Measurements from ENCODE around the gene NFKBIB. TPM values are rescaled to one million over a fixed set of nuclear protein-coding genes. Genes with fewer than 3 reads are reported as not detected.
"Not testable (repeated sequence)": the region's sequence is repeated elsewhere in the genome, so short reads cannot be mapped to it uniquely, and the experiment has no call there.

Gene NFKBIB
- total RNA-seq, 2 experiments from 2014 or later, result 49.6 to 53.4 TPM

DNA sequence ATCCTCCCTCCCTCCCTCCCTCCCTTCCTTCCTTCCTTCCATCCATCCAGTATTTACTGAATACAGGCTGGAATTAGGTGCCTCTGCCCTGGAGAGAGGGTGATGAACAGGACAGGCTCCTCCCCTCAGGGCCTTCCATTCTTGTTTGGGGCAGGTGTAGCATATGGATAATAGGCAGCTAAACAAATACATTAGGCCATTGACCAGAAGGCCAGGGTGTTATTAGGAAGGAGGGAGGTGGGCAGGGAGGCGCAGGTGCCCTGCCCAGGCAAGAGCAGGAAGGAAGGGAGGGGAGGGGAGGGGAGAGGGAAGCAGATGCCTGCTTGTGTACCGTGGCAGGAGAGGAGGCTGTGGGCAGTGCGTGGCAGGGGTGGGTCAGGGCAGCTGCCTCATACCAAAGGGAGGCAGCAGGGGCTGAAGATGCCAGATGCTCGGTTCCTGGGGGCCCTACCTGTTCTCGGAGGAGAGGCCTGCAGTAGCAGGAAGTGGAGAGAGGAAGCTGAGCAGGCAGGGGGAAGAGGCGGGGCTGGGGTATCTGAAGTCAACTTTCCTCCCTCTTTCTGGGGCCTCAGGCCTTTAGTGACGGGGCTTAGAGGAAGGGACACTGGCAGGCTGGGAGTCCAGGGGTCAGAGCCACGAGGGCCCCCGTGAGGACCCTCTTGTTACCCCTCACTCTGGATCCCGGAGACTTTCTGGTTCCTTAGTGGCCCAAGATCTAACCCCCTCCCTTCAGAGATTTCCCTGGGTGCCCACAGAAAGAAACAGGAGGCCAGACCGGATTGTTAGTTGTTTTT, 21.8 kb upstream of the NFKBIB start, which contains the start of gene RINL:
TSS of gene RINL (minus strand) at position 495 of the 794 bp plus-strand sequence. CDS start 1,533 bp downstream, outside the sequence.
- Mint-ChIP-seq H3K4me1 (ENCODE audit: low read depth) (peaks cover 33% of the 10 kb centered on the region), H3K4me3 (peak within 1 kb of the TSS; percentile 98), H3K9me3 (no peaks in the 10 kb centered on the region), H3K27me3 (no peaks in the 10 kb centered on the region), H3K36me3 (peaks cover 11% of the 10 kb centered on the region), H3K27ac (peak within 1 kb of the TSS; percentile 99)
- ChIA-PET CTCF (interaction anchor here (0.7 to 4.9 kb wide), 8 partner anchors 8 to 108 kb away, joined by 3 to 51 read pairs (median 5); partner anchors contain the start of genes MRPS12 and SARS2), POLR2A (interaction anchor here (1.2 to 2.1 kb wide), 6 partner anchors 9 to 46 kb away, joined by 4 to 10 read pairs (median 5); partner anchors contain the start of genes ECH1, NFKBIB and SIRT2)
- peak; percentile 84 for DNase-seq
- intact Hi-C loops (cut with micrococcal nuclease), result no loop called here

DNA sequence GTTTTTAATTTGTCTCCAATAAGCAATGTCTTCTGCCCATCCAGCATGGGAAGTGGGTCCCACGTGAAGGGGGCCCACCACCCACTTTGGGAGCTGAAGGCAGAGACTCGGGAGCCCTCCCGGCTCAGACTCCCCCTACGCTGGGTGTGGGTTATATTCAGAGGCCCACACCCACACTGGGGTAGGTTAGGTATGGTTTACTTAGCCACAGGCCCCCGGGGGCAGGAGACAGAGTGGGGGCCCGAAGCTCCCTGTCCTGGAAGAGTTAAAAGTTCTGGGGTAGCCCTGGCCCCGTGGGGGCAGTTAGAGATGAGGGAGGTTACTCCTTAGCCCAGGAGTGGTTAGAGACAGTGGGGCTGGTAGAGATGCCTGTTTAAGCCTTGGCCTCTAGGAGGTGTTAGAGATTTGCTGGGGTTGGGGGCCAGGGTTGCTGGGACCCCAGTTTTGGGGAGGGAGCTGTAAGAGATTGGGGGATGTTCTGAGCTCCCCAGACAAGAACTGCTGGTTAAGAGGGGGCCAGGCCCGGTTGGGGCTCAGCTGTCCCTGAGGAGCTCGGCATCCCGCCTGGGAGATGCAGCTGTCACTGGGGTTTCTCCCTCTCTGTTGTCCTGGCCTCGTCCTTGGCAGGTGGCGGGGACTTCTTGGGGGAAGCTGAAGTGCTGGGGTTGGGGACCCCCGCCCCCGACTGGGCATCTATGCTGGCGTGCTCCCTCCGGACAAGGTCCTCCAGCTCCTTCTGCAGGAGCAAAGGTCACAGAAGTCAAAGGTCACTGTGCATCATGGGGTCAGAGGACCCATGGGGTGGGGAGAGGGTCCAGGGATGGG, 21.0 kb upstream of the NFKBIB start:
- peaks cover 30% of the 10 kb centered on the region for H3K4me1 Mint-ChIP-seq (ENCODE audit: low read depth)
- intact Hi-C loops (cut with micrococcal nuclease), result no loop called here
- ChIA-PET POLR2A (interaction anchor here (1.1 to 2.1 kb wide), 8 partner anchors 10 to 47 kb away, joined by 3 to 10 read pairs (median 5); partner anchors contain the start of genes ECH1, NFKBIB and SIRT2), CTCF (interaction anchor here (0.7 to 4.9 kb wide), 9 partner anchors 8 to 244 kb away, joined by 3 to 51 read pairs (median 5); partner anchors contain the start of genes MRPS12 and SARS2)
- H3K4me3 Mint-ChIP-seq, result peak overlapping the region; percentile 98
- peaks cover 14% of the 10 kb centered on the region for H3K36me3 Mint-ChIP-seq
- DNase-seq, result no peak
- H3K27me3 Mint-ChIP-seq, result no peaks in the 10 kb centered on the region
- peak overlapping the region; percentile 99 for H3K27ac Mint-ChIP-seq
- no peaks in the 10 kb centered on the region for H3K9me3 Mint-ChIP-seq

DNA sequence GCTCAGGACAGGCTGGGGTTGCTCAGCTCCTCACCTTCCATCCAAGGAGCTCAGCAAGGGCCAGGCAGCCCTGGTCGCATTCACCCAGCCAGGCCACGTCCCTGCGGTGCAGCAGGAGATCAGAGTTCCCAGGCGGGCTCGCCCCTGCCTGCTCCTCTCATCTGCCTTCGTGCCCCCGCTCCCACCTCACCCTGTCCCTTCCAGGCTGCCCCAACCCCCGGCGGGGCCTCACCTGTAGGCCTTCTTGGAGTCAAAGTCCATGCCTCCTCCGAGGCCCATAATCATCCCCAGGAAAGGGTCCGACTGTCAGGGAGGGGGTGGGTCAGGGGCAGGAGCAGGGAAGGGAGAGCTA, 20.4 kb upstream of the NFKBIB start:
- ChIA-PET CTCF (interaction anchor here (0.7 to 4.9 kb wide), 6 partner anchors 9 to 245 kb away, joined by 4 to 51 read pairs (median 5); partner anchors contain the start of genes MRPS12 and SARS2), POLR2A (interaction anchor here (0.6 to 2.1 kb wide), 6 partner anchors 10 to 47 kb away, joined by 3 to 6 read pairs (median 4); partner anchors contain the start of genes ECH1, NFKBIB and SIRT2)
- DNase-seq, result no peak
- H3K36me3 Mint-ChIP-seq, result peaks cover 14% of the 10 kb centered on the region
- peak overlapping the region; percentile 99 for H3K27ac Mint-ChIP-seq
- no peak overlapping the region for H3K4me3 Mint-ChIP-seq
- H3K9me3 Mint-ChIP-seq, result no peaks in the 10 kb centered on the region
- peaks cover 30% of the 10 kb centered on the region for H3K4me1 Mint-ChIP-seq (ENCODE audit: low read depth)
- intact Hi-C loops (cut with micrococcal nuclease), result no loop called here
- H3K27me3 Mint-ChIP-seq, result no peaks in the 10 kb centered on the region

DNA sequence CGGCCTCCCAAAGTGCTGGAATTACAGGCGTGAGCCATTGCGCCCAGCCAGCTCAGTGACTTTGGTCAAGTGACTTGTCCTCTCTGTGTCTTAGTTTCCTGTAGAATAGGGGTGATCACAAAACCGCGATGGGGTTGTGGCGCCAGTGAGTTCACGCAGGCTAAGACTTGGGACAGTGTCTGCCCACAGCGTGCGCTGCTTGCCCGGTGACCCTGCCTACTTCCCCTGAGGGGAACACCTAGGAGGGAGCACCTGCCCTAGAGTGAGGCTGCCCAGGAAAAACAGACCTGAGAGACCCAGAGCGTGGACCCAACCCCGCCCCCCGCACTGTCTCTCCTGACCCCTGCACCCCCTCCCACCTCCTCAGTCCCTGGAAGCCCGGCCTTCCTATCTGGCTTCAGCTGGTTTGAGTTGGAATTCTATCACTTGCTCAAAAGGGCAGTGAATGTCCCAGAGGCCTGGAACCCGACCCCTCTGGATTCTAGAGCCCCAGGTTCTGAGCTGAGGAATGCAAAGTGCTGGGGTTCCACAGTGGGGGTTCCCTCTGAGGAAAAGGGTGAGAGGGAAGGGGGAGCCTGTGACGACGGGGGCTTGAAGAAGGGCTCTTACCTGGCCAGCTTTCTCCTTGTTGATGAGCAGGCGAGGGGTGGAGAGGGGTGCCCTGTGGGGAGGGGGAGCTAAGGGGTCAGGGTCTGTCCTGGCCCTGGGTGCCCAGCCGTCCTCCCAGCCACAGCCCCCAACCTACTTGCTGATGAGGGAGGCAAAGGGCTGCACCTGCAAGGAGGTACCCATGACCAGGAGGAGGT, 19.5 kb upstream of the NFKBIB start:
- ChIA-PET CTCF (interaction anchor here (4.9 kb wide), 1 partner anchor 8 kb away, joined by 51 read pairs; no protein-coding TSS in a partner anchor), POLR2A (interaction anchor here (0.6 kb wide), 1 partner anchor 21 kb away, joined by 3 read pairs; no protein-coding TSS in a partner anchor)
- DNase-seq, result no peak
- Mint-ChIP-seq H3K27ac (peak overlapping the region; percentile 70), H3K36me3 (peaks cover 14% of the 10 kb centered on the region), H3K4me1 (ENCODE audit: low read depth) (peaks cover 30% of the 10 kb centered on the region), H3K27me3 (no peaks in the 10 kb centered on the region), H3K9me3 (no peaks in the 10 kb centered on the region), H3K4me3 (no peak overlapping the region)
- intact Hi-C loops (cut with micrococcal nuclease), result no loop called here

DNA sequence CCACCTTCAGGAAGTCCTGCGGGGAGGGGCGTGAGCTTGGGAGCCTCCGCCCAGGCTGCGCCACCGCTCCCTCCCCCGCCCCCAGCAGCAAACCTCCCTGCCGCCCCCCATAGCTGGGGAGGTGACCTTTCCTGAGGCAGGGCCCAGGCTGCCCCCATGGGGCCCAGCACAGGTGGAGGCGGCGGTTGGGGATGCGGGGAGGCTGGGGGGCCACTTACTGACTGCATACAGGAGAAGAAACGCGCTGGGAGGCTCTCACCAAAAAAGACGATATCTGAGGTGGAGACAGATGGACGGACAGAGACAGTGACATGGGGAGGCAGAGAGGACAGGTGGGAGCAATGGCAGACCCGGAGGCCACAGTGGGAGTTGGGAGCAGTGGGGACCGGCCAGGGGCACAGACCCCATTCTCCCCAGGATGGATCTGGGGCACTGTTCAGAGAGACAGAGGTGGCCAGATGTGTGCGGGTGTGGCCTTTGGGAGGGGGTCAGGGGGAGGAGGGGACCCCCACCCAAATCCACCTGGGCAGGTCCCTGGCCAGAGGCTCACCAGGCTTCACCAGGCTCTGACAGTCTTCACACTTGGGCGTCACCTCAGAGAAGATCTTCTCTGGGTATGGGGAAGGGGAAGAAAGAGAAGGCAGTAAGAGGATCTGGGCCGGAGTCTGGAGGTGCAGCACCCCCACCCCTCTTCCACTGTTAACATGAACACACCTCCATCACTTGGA, 18.7 kb upstream of the NFKBIB start:
- Mint-ChIP-seq H3K4me3 (no peak overlapping the region), H3K9me3 (no peaks in the 10 kb centered on the region), H3K36me3 (peaks cover 13% of the 10 kb centered on the region), H3K27ac (no peak overlapping the region), H3K4me1 (ENCODE audit: low read depth) (peaks cover 29% of the 10 kb centered on the region), H3K27me3 (no peaks in the 10 kb centered on the region)
- CTCF ChIA-PET, result interaction anchor here (1.4 kb wide), 1 partner anchor 12 kb away, joined by 3 read pairs; no protein-coding TSS in a partner anchor
- POLR2A ChIA-PET, result no interaction called here
- intact Hi-C loops (cut with micrococcal nuclease), result no loop called here
- no peak for DNase-seq

DNA sequence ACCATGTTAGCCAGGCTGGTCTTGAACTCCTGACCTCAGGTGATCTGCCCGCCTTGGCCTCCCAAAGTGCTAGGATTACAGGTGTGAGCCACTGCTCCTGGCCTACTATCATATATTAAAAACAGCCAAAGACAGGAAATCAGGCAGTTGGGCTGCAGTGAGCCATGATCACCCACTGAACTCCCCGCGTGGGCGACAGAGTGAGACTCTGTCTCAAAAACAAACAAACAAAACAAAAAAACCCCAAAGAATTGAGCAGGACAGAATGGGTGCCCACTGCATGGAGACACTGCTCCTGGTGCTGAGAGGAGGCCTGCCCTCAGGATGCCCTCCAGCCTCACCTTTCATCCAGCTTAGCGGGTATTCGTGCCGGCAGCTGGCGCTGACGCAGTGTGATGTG, 16.5 kb upstream of the NFKBIB start:
- no peaks in the 10 kb centered on the region for H3K9me3 Mint-ChIP-seq
- CTCF ChIA-PET, result no interaction called here
- no peak for DNase-seq
- H3K27me3 Mint-ChIP-seq, result no peaks in the 10 kb centered on the region
- POLR2A ChIA-PET, result no interaction called here
- no peak overlapping the region for H3K4me3 Mint-ChIP-seq
- no peak overlapping the region for H3K27ac Mint-ChIP-seq
- intact Hi-C loops (cut with micrococcal nuclease), result no loop called here
- peaks cover 17% of the 10 kb centered on the region for H3K4me1 Mint-ChIP-seq (ENCODE audit: low read depth)
- peaks cover 7% of the 10 kb centered on the region for H3K36me3 Mint-ChIP-seq

DNA sequence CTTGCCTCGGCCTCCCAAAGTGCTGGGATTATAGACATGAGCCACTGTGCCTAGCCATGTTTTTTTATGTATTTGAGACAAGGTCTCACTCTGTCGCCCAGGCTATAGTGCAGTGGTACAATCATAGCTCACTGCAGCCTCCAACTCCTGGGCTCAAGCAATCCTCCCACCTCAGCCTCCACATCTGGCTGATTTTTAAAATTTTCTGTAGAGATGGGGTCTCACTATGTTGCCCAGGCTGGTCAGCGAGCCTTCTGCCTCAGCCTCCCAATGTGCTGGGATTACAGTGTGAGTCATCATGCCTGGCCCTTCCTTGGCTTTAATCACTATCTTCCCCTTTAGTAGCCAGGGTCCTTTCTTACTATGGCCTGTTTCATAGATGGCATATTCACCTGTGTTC, 15.1 kb upstream of the NFKBIB start:
- H3K4me3 Mint-ChIP-seq, result not testable (repeated sequence)

DNA sequence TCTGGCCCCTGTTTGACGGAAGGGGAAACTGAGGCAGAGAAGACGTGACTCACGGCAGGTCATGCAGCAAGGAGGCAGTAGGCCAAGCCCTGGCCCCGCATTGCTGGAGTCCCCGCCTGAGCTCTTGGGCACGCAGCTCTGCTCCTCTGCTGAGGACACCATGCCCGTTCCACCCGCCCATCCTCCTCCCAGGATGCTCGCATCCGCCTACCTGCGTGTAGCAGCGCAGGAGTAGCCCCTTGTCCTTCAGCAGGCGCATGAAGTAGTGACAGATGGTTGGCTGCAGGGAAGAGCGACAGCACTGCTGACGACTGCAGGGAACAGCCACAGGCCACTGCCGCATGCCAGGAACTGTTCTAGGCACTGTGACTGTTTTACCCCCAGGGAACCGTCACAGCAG, 10.9 kb upstream of the NFKBIB start:
- Mint-ChIP-seq H3K27ac (no peak overlapping the region), H3K4me1 (ENCODE audit: low read depth) (peaks cover 3% of the 10 kb centered on the region), H3K27me3 (no peaks in the 10 kb centered on the region), H3K9me3 (no peaks in the 10 kb centered on the region), H3K36me3 (no peaks in the 10 kb centered on the region), H3K4me3 (no peak overlapping the region)
- intact Hi-C loops (cut with micrococcal nuclease), result no loop called here
- DNase-seq, result no peak
- POLR2A ChIA-PET, result no interaction called here
- CTCF ChIA-PET, result interaction anchor here (2.0 to 3.7 kb wide), 3 partner anchors 9 to 19 kb away, joined by 12 to 51 read pairs (median 19); partner anchors contain the start of gene RINL

More for the DNA sequence above, 15.1 kb upstream of the NFKBIB start:
- CTCF ChIA-PET; intact Hi-C loops (cut with micrococcal nuclease); POLR2A ChIA-PET; H3K9me3 Mint-ChIP-seq; H3K27ac Mint-ChIP-seq; H3K27me3 Mint-ChIP-seq; H3K4me1 Mint-ChIP-seq (ENCODE audit: low read depth); H3K36me3 Mint-ChIP-seq; DNase-seq: not testable (repeated sequence)

DNA sequence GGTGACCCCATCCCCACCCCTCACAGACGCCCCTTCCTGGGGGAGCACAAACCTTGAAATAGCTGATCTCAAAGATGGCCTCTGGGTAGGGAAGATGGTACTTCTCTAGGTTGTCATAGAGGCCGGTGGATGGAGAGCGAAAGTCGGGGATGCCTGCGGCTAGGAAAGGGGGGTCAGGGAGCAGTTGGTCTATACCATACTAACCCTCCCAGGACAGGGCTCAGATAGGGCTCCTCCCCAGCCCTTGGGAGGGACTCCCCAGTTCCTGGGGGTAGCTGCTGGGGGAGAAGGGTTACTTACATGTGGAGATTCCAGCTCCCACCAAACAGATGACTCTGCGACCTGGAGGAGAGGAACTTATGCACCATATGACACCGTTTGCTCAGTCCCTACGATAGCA, 10.0 kb upstream of the NFKBIB start:
- Mint-ChIP-seq H3K9me3 (no peaks in the 10 kb centered on the region), H3K27me3 (no peaks in the 10 kb centered on the region), H3K4me3 (no peak overlapping the region), H3K27ac (no peak overlapping the region), H3K4me1 (ENCODE audit: low read depth) (peaks cover 3% of the 10 kb centered on the region), H3K36me3 (no peaks in the 10 kb centered on the region)
- DNase-seq, result no peak
- ChIA-PET CTCF (interaction anchor here (3.7 kb wide), 1 partner anchor 12 kb away, joined by 51 read pairs; the partner anchor contains the start of gene RINL), POLR2A (no interaction called here)
- intact Hi-C loops (cut with micrococcal nuclease), result no loop called here

DNA sequence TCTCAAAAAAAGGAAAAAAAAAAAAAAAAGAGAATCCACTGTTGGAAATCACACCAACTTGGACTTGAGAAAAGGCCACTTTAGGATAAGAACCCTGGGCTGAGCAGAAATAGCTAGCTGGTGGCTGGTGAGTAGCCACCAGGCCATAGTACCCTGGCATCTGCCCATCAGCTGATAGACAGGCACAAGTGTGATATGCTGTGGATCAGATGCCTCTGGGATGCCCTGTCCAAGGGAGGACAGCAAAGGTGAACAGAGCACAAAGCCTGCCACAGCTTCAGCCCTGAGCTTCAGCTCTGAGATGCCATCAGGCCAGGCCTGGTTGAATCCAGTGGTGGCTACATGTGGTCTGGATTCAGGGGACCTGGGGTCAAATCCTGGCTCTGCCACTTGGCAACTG, 9.1 kb upstream of the NFKBIB start:
- Mint-ChIP-seq H3K27me3 (no peaks in the 10 kb centered on the region), H3K27ac (no peak overlapping the region), H3K4me3 (no peak overlapping the region), H3K36me3 (no peaks in the 10 kb centered on the region), H3K4me1 (ENCODE audit: low read depth) (peaks cover 3% of the 10 kb centered on the region), H3K9me3 (no peaks in the 10 kb centered on the region)
- intact Hi-C loops (cut with micrococcal nuclease), result no loop called here
- ChIA-PET POLR2A (no interaction called here), CTCF (no interaction called here)
- DNase-seq, result no peak

DNA sequence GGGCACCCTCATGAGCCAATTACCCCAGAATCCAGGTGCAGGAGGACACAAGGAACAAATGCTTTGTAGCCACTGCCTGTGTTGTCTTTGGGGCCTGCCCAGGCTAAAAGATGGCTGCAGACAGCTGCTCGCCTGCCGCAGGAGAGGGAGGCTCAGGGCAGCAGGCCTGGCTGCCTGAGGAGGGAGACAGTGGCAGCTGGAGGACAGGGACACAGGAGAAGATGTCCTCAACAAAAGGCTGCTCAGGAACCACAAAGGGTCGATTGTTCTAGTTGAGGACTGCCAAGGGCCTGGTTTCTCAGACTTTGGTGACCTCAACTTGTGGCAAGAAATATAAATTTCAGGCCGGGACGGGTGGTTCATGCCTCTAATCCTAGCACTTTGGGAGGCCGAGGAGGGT, 8.0 kb upstream of the NFKBIB start:
- ChIA-PET POLR2A (no interaction called here), CTCF (no interaction called here)
- H3K36me3 Mint-ChIP-seq, result no peaks in the 10 kb centered on the region
- no peaks in the 10 kb centered on the region for H3K27me3 Mint-ChIP-seq
- H3K9me3 Mint-ChIP-seq, result no peaks in the 10 kb centered on the region
- intact Hi-C loops (cut with micrococcal nuclease), result no loop called here
- H3K4me3 Mint-ChIP-seq, result no peak overlapping the region
- peaks cover 3% of the 10 kb centered on the region for H3K4me1 Mint-ChIP-seq (ENCODE audit: low read depth)
- no peak for DNase-seq
- no peak overlapping the region for H3K27ac Mint-ChIP-seq

All from activated CD4-positive, alpha-beta memory T cell treated with anti-CD3 and anti-CD28 coated beads for 36 hours (primary cell).